Vagina (tissue), 2 donors: ENCODE measurements around the gene NEUROD4.

Experiments used
- POLR2A ChIP-seq, 2 donors: fragments of 450-650 bp; IDR thresholded peaks; one replicate each; pipeline ENCODE4 v1.6.1; 2017; ENCODE audit warnings: antibody characterized with exemption in 2 of 2, mild to moderate bottlenecking in 2 of 2, moderate library complexity in 2 of 2
- TF ChIP-seq, protein P1 (sequence below), 3 experiments: fragments of 450-650 bp in 2 of 3; fragments of 200-600 bp in 1 of 3; sonication (generic) in 1 of 3; IDR thresholded peaks; one replicate each; pipeline ENCODE4 v1.5.1; 2017 to 2019; ENCODE audit warnings: antibody characterized with exemption in 3 of 3, mild to moderate bottlenecking in 2 of 3, moderate library complexity in 2 of 3

DNA sequence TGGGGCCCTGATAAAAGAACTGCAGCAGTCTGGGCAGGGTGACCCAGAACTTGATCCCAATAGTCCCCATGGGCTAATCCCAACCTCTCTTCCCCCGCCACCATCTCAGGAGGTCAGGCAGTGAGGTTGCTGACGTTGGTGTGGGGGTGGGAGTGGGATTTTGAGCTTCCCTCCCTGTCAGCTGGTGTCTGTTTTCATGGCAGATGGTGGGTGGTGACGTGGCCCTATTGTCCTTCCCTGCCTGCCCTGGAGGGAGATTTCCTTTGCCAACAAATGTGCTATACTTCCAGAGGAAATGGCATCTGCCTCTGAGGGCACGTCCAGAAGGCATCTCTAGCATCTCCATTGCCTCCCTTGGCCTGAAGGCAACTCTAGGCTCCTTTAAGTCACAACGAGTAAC lies 37.7 kb downstream of the NEUROD4 start:
- TF ChIP-seq, protein P1, sequence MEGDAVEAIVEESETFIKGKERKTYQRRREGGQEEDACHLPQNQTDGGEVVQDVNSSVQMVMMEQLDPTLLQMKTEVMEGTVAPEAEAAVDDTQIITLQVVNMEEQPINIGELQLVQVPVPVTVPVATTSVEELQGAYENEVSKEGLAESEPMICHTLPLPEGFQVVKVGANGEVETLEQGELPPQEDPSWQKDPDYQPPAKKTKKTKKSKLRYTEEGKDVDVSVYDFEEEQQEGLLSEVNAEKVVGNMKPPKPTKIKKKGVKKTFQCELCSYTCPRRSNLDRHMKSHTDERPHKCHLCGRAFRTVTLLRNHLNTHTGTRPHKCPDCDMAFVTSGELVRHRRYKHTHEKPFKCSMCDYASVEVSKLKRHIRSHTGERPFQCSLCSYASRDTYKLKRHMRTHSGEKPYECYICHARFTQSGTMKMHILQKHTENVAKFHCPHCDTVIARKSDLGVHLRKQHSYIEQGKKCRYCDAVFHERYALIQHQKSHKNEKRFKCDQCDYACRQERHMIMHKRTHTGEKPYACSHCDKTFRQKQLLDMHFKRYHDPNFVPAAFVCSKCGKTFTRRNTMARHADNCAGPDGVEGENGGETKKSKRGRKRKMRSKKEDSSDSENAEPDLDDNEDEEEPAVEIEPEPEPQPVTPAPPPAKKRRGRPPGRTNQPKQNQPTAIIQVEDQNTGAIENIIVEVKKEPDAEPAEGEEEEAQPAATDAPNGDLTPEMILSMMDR (IDR thresholded peaks at IDR 0.05) = no peak
- TF ChIP-seq POLR2A (IDR thresholded peaks at IDR 0.05) = no peak
